Measurements from ENCODE around the gene NR3C1. TPM values are rescaled to one million over a fixed set of nuclear protein-coding genes. Genes with fewer than 3 reads are reported as not detected.

Gene NR3C1
- total RNA-seq, 4 donors from 2014 or later = 79.2 to 92.3 (median 89.3) TPM

DNA sequence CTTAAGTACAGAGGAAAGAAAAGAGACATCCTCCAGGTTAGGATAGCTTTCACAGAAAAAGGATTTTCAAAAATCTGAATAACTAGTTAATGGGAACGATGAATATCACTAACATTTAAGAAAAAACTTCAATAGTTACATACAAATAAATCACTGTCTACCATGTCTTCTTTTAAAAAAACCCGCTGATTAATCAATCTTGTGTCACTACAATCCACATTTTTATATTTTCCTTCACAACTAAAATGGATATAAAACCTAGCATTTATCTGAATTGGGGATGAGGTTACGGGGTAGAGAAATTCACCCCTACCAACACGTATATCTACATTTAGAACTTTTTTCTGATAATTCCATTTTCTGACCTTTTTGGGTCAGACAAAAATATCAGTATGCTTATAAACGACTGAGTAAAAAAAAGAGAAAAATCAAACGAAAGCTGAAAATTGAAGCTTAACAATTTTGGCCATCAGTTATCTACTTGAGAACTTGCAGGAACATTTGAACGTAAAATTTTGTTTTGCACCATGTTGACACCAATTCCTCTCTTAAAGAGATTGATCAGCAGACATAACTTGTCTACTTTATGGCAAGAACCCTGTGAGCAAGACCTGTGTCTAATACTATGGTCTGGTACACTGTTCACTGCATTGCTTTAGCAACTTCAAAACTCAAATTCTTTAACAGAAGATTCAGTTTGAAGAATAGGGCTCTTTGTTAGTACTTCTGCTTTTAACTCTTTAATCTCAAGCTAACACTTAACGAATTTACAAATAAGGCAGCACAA lies 4.8 kb downstream of the NR3C1 start:
- Histone ChIP-seq H3K36me3 (no peaks in the 10 kb centered on the region), H3K27me3 (no peaks in the 10 kb centered on the region), H3K4me1 (peaks cover 32 to 72% (median 62%) of the 10 kb centered on the region in 4 donors), H3K27ac (replicated peaks in 1 of 4) (peak overlapping the region in 2 of 4 donors; percentile 25 to 99), H3K9me3 (no peaks in the 10 kb centered on the region), H3K4me3 (peak overlapping the region; percentile 82 to 92 (median 88))
- no peak for DNase-seq (ENCODE audit: extremely low spot score)
- TF ChIP-seq, protein P1, sequence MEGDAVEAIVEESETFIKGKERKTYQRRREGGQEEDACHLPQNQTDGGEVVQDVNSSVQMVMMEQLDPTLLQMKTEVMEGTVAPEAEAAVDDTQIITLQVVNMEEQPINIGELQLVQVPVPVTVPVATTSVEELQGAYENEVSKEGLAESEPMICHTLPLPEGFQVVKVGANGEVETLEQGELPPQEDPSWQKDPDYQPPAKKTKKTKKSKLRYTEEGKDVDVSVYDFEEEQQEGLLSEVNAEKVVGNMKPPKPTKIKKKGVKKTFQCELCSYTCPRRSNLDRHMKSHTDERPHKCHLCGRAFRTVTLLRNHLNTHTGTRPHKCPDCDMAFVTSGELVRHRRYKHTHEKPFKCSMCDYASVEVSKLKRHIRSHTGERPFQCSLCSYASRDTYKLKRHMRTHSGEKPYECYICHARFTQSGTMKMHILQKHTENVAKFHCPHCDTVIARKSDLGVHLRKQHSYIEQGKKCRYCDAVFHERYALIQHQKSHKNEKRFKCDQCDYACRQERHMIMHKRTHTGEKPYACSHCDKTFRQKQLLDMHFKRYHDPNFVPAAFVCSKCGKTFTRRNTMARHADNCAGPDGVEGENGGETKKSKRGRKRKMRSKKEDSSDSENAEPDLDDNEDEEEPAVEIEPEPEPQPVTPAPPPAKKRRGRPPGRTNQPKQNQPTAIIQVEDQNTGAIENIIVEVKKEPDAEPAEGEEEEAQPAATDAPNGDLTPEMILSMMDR (IDR thresholded peaks at IDR 0.05) = no peak
- no peak for TF ChIP-seq EP300 (IDR thresholded peaks at IDR 0.05)
- TF ChIP-seq POLR2A (IDR thresholded peaks at IDR 0.05; ENCODE audit: low read depth) = no peak
- TF ChIP-seq POLR2AphosphoS5 (IDR thresholded peaks at IDR 0.05) = no peak
- 32% methylated on average over 8 of the region's 8 CpGs for WGBS
- intact Hi-C loops (cut with DNase I) = no loop called here

DNA sequence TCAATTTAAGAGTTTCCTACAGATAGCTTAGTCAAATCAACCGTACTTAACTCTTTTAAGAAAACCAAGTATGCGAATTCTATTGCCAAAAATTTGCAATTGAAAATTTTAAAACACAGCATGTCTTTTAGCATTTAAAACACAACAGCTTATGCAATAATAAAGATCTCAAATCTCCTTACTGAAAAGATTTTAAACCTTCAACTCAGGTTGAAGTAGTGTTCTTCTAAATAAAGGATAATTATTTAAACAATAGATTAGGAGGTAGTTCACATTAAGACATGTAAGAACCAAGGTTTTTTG lies 5.5 kb downstream of the NR3C1 start:
- Histone ChIP-seq H3K4me1 (peaks cover 38 to 79% (median 68%) of the 10 kb centered on the region in 4 donors), H3K4me3 (peak overlapping the region; percentile 82 to 92 (median 88)), H3K36me3 (no peaks in the 10 kb centered on the region), H3K27me3 (no peaks in the 10 kb centered on the region), H3K27ac (replicated peaks in 1 of 4) (peak overlapping the region in 1 of 4 donors; percentile 25), H3K9me3 (no peaks in the 10 kb centered on the region)
- WGBS = 41% methylated on average over 2 of the region's 2 CpGs
- intact Hi-C loops (cut with DNase I) = no loop called here
- no peak for TF ChIP-seq EP300 (IDR thresholded peaks at IDR 0.05)
- DNase-seq (ENCODE audit: extremely low spot score) = no peak

DNA sequence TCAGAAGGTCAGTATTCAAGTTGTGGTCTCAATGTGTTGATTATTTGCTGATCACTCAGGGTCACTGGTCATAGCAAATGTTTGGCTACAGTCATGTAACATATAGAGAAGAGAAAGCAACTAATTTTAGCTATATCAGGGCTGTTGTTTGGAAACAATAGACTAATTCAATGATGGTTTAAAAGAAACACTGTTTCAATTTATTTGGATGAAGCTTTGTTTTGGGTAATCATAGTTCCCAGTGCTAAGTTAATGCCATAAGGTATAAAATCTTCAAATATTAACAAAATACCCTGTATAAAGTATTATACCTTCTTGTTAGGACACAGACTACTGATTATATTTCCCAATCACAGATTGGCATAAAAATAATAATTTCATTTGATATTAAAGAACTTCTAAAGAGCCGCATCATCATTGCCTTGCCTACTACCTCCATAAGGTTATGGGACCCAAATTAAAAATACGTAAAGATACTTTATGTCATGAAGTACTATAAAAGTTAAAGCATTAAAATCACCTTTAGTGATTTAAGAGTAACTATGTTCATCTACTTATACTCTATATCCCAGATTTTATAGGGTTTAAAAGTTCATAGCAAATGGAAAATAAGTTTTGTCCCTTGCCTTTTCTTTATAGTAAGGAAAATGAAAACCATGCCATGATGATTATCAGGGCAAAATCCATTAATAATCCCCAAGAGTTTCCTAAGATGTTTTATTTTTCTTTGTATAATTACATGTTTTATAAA lies 6.0 kb downstream of the NR3C1 start:
- Histone ChIP-seq H3K27ac (replicated peaks in 1 of 4) (peak overlapping the region in 1 of 4 donors; percentile 25), H3K4me3 (peak overlapping the region; percentile 82 to 92 (median 88)), H3K27me3 (no peaks in the 10 kb centered on the region), H3K36me3 (no peaks in the 10 kb centered on the region), H3K9me3 (no peaks in the 10 kb centered on the region), H3K4me1 (peaks cover 38 to 84% (median 73%) of the 10 kb centered on the region in 4 donors)
- intact Hi-C loops (cut with DNase I) = no loop called here
- WGBS = 81% methylated on average over 2 of the region's 2 CpGs
- no peak for DNase-seq (ENCODE audit: extremely low spot score)
- TF ChIP-seq POLR2A (IDR thresholded peaks at IDR 0.05; ENCODE audit: low read depth) (no peak), POLR2AphosphoS5 (IDR thresholded peaks at IDR 0.05) (no peak), EP300 (IDR thresholded peaks at IDR 0.05) (no peak)
- TF ChIP-seq, protein P1 (IDR thresholded peaks at IDR 0.05) = no peak

DNA sequence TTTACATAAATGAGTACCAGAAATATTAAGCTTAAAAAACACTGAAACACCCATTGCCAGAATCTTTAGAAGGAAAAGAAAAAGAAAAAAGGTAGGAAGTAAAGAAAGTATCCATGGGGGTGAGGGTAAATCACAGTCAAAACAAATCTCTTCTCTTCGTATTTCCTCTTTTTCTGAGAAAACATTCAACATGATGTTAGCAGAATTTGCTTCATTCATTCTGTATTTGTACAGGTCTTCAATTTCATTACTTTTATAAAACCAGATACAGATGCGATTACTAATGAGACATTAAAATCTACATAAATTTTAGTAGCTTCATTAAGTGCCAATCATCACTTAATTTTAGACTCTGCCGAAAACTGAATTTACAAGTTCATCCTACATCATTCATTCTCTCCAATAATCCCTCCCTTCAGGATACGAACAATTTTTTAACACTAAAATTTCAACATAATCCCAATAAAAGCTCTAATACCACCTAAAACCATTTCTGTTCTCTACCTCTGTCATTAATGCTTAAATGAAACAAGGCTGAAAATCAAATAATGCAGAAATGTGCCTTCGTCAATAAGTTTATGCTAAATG lies 7.0 kb downstream of the NR3C1 start:
- Histone ChIP-seq H3K4me1 (peaks cover 49 to 94% (median 82%) of the 10 kb centered on the region in 4 donors), H3K27ac (replicated peaks in 1 of 4) (peak overlapping the region in 1 of 4 donors; percentile 15), H3K36me3 (no peaks in the 10 kb centered on the region), H3K27me3 (no peaks in the 10 kb centered on the region), H3K4me3 (peak overlapping the region; percentile 82 to 92 (median 88)), H3K9me3 (no peaks in the 10 kb centered on the region)
- intact Hi-C loops (cut with DNase I) = no loop called here
- TF ChIP-seq EP300 (IDR thresholded peaks at IDR 0.05) (no peak), POLR2A (IDR thresholded peaks at IDR 0.05; ENCODE audit: low read depth) (no peak), POLR2AphosphoS5 (IDR thresholded peaks at IDR 0.05) (no peak)
- TF ChIP-seq, protein P1 (IDR thresholded peaks at IDR 0.05) = no peak
- no peak for DNase-seq (ENCODE audit: extremely low spot score)
- 47% methylated on average over 5 of the region's 5 CpGs for WGBS
